ENCODE results near the gene NOCT.

DNA sequence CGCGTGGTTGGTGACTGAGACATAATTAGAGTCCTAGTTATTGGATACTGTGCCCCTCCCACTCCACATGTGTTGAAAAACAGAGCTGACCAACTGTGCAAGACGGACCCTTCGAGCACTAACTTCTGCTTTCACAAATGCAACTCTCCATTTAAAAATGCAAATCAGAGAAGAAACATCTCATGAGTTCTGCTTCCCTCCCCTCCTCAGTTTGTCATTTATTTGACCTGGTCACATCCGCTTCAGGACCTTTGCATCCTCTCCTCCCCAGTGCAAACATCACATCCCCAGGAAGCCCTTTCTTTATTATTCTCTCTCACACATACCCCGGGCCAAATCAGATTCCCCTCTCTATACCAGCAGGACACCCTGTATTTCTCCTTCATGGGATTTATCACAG is 38.1 kb upstream of the NOCT start:
- TF ChIP-seq ZNF114 (tag by site-specific recombination; IDR thresholded peaks at IDR 0.05): no peak
- TF ChIP-seq ZNF529 (tag by site-specific recombination; IDR thresholded peaks at IDR 0.05; ENCODE audit: insufficient replicate concordance): no peak
- no peak for TF ChIP-seq KLF1 (tag by site-specific recombination; IDR thresholded peaks at IDR 0.05)
- TF ChIP-seq ZNF561 (tag by site-specific recombination; IDR thresholded peaks at IDR 0.05; ENCODE audit: borderline replicate concordance): no peak
- TF ChIP-seq, protein P1, sequence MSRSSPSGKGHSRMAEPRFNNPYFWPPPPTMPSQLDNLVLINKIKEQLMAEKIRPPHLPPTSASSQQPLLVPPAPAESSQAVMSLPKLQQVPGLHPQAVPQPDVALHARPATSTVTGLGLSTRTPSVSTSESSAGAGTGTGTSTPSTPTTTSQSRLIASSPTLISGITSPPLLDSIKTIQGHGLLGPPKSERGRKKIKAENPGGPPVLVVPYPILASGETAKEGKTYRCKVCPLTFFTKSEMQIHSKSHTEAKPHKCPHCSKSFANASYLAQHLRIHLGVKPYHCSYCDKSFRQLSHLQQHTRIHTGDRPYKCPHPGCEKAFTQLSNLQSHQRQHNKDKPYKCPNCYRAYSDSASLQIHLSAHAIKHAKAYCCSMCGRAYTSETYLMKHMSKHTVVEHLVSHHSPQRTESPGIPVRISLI (tag by site-specific recombination; IDR thresholded peaks at IDR 0.05): no peak
- TF ChIP-seq ZNF274 (IDR thresholded peaks at IDR 0.05; ENCODE audit: low read length): no peak
- no peak for TF ChIP-seq ZNF274 (tag by site-specific recombination; IDR thresholded peaks at IDR 0.05; ENCODE audit: borderline replicate concordance)
- no peak for TF ChIP-seq ZNF707 (tag by site-specific recombination; IDR thresholded peaks at IDR 0.05)
- TF ChIP-seq, protein P2, sequence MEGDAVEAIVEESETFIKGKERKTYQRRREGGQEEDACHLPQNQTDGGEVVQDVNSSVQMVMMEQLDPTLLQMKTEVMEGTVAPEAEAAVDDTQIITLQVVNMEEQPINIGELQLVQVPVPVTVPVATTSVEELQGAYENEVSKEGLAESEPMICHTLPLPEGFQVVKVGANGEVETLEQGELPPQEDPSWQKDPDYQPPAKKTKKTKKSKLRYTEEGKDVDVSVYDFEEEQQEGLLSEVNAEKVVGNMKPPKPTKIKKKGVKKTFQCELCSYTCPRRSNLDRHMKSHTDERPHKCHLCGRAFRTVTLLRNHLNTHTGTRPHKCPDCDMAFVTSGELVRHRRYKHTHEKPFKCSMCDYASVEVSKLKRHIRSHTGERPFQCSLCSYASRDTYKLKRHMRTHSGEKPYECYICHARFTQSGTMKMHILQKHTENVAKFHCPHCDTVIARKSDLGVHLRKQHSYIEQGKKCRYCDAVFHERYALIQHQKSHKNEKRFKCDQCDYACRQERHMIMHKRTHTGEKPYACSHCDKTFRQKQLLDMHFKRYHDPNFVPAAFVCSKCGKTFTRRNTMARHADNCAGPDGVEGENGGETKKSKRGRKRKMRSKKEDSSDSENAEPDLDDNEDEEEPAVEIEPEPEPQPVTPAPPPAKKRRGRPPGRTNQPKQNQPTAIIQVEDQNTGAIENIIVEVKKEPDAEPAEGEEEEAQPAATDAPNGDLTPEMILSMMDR (tag by site-specific recombination; IDR thresholded peaks at IDR 0.05): no peak
- TF ChIP-seq, protein P3, sequence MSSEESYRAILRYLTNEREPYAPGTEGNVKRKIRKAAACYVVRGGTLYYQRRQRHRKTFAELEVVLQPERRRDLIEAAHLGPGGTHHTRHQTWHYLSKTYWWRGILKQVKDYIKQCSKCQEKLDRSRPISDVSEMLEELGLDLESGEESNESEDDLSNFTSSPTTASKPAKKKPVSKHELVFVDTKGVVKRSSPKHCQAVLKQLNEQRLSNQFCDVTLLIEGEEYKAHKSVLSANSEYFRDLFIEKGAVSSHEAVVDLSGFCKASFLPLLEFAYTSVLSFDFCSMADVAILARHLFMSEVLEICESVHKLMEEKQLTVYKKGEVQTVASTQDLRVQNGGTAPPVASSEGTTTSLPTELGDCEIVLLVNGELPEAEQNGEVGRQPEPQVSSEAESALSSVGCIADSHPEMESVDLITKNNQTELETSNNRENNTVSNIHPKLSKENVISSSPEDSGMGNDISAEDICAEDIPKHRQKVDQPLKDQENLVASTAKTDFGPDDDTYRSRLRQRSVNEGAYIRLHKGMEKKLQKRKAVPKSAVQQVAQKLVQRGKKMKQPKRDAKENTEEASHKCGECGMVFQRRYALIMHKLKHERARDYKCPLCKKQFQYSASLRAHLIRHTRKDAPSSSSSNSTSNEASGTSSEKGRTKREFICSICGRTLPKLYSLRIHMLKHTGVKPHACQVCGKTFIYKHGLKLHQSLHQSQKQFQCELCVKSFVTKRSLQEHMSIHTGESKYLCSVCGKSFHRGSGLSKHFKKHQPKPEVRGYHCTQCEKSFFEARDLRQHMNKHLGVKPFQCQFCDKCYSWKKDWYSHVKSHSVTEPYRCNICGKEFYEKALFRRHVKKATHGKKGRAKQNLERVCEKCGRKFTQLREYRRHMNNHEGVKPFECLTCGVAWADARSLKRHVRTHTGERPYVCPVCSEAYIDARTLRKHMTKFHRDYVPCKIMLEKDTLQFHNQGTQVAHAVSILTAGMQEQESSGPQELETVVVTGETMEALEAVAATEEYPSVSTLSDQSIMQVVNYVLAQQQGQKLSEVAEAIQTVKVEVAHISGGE (tag by site-specific recombination; conservative IDR thresholded peaks at IDR 0.05; ENCODE audit: low read depth): no peak
- TF ChIP-seq, protein P4, sequence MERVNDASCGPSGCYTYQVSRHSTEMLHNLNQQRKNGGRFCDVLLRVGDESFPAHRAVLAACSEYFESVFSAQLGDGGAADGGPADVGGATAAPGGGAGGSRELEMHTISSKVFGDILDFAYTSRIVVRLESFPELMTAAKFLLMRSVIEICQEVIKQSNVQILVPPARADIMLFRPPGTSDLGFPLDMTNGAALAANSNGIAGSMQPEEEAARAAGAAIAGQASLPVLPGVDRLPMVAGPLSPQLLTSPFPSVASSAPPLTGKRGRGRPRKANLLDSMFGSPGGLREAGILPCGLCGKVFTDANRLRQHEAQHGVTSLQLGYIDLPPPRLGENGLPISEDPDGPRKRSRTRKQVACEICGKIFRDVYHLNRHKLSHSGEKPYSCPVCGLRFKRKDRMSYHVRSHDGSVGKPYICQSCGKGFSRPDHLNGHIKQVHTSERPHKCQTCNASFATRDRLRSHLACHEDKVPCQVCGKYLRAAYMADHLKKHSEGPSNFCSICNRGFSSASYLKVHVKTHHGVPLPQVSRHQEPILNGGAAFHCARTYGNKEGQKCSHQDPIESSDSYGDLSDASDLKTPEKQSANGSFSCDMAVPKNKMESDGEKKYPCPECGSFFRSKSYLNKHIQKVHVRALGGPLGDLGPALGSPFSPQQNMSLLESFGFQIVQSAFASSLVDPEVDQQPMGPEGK (tag by site-specific recombination; IDR thresholded peaks at IDR 0.05): no peak
- no peak for TF ChIP-seq TCF7L2 (IDR thresholded peaks at IDR 0.05; ENCODE audit: borderline replicate concordance, low read depth, low read length)
- TF ChIP-seq, protein P5, sequence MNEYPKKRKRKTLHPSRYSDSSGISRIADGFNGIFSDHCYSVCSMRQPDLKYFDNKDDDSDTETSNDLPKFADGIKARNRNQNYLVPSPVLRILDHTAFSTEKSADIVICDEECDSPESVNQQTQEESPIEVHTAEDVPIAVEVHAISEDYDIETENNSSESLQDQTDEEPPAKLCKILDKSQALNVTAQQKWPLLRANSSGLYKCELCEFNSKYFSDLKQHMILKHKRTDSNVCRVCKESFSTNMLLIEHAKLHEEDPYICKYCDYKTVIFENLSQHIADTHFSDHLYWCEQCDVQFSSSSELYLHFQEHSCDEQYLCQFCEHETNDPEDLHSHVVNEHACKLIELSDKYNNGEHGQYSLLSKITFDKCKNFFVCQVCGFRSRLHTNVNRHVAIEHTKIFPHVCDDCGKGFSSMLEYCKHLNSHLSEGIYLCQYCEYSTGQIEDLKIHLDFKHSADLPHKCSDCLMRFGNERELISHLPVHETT (tag by site-specific recombination; IDR thresholded peaks at IDR 0.05): no peak
- no peak for TF ChIP-seq ZNF292 (tag by site-specific recombination; IDR thresholded peaks at IDR 0.05; ENCODE audit: borderline replicate concordance, low read depth)
